ENCODE data around the gene SH3BP2.

The SH3BP2 gene

DNA sequence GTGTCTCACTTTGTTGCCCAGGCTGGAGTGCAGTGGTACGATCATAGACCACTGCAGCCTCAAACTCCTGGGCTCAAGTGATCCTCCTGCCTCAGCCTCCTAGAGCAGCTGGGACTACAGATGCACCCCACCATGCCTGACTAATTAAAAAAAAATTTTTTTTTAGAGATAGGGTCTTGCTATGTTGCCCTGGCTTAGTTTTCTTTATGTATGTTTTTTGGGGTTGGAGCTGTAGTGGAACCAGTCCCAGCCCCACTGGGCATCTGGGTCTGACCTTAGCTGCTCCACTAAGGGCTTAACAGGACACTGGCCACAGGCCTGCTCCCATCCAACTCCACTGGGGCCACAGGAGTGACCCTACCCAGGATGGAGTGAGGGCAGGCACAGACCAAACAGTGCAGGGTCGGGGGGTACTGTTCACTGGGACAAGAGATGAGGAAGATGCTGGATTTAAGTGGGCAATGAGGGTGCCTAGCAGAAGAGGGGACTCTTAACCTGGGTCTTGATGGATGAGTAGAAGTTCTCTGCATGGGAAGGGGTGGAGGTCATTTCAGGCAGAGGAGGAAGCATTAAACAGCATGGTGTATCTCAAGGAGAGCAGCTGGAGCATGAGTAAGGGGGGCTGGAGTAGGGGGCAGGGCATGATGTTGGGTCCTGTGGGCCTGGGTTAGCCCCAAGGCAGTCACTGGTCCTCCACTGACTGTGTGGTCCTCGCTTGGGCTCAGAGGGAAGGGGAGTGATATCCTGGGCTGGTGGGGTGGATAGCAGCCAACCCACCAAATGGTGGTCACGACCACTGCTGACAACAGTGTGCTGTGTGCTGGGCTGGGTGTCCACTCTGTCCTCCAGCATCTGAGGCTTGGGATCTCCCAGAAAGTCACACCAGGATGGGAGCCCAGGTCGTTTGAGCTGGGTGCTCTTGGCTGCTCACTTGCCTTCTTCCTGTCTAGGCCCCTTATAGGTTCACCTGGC is 26.6 kb downstream of the SH3BP2 start:
- DNase-seq (ENCODE audit: extremely low spot score), result no peak
- TF ChIP-seq, protein P1, sequence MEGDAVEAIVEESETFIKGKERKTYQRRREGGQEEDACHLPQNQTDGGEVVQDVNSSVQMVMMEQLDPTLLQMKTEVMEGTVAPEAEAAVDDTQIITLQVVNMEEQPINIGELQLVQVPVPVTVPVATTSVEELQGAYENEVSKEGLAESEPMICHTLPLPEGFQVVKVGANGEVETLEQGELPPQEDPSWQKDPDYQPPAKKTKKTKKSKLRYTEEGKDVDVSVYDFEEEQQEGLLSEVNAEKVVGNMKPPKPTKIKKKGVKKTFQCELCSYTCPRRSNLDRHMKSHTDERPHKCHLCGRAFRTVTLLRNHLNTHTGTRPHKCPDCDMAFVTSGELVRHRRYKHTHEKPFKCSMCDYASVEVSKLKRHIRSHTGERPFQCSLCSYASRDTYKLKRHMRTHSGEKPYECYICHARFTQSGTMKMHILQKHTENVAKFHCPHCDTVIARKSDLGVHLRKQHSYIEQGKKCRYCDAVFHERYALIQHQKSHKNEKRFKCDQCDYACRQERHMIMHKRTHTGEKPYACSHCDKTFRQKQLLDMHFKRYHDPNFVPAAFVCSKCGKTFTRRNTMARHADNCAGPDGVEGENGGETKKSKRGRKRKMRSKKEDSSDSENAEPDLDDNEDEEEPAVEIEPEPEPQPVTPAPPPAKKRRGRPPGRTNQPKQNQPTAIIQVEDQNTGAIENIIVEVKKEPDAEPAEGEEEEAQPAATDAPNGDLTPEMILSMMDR (IDR thresholded peaks at IDR 0.05; ENCODE audit: control extremely low read depth, extremely low read depth, low read depth, missing control alignments), result no peak
- ChIA-PET POLR2A (no interaction called here), CTCF (interaction anchor here (0.8 to 3.0 kb wide), 6 partner anchors 18 to 284 kb away, joined by 3 to 10 read pairs (median 3); partner anchors contain the start of gene FAM193A)

DNA sequence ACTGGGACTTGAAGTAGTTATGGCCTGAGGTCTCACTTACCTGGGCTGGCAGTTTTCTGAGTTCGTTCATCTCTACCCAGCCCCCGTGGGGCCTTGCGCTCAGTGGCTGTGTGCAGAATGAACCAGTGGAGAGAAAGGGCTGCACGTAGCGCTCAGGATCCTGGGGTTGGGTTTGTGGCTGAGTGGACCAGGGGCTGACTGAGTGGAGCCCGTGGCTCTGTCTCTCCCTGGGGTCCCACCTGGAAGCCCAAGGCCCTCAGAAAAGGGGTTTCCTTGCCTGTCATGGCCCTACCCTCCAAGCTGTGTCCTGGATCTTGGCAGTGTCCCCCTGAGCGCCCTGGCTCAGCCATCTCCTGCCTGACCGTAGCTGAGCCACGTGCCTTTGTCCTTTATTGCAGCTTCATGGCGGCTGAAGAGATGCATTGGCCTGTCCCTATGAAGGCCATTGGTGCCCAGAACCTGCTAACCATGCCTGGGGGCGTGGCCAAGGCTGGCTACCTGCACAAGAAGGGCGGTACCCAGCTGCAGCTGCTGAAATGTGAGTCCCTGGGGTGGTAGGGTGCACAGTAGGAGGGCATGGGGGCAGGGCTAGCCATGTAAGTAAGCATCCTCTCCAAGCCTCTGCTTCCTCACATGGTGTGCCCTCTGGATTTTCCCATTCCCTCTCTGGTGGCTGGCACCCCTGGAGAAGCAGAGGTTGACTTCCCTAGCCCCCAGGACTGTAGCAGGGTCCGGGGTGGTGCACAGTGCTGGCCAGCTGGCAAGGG is 27.5 kb downstream of the SH3BP2 start:
- TF ChIP-seq, protein P1 (IDR thresholded peaks at IDR 0.05; ENCODE audit: control extremely low read depth, extremely low read depth, low read depth, missing control alignments), result no peak
- ChIA-PET CTCF (interaction anchor here (0.9 to 1.8 kb wide), 3 partner anchors 9 to 25 kb away, joined by 3 to 8 read pairs (median 4); no protein-coding TSS in a partner anchor), POLR2A (no interaction called here)

DNA sequence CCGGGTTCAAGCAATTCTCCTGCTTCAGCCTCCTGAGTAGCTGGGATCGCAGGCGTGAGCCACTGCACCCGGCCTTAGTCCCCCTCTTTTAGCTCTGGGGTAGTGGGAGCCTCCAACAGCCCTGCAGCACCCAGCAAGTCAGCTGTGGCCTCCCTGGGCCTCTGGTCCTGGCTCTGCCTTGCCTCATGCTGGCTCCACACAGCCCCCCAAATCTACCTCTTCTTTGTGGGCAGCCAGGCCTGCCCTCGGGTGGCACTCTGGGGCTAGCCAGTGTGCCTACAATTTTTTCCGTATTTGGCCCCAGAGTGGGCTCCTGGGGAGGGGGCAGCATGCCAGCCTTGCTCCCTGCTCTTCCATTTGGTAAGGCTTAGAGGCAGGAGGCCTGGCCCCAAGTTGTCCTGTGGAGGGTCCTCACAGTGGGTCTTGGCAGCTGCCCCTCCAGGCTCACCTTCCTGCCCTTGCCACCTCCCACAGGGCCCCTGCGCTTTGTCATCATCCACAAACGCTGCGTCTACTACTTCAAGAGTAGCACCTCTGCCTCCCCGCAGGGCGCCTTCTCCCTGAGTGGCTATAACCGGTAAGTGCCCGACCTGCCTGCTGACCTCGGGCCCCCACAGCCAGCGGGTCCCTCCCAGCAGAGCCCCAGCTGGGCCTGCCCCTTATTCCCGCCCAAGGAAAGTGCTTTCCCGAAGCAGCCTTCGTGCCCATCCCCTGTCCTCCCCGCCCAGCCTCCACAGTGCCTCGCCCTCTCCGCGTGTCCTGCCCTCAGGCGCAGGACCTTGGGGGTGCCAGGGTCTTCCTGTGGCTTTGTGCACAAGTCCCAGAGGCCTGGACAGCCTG is 29.8 kb downstream of the SH3BP2 start:
- no peak for DNase-seq (ENCODE audit: extremely low spot score)
- TF ChIP-seq, protein P1 (IDR thresholded peaks at IDR 0.05; ENCODE audit: control extremely low read depth, extremely low read depth, low read depth, missing control alignments), result no peak
- ChIA-PET CTCF (interaction anchor here (1.2 to 1.4 kb wide), 2 partner anchors 10 to 14 kb away, joined by 3 read pairs; no protein-coding TSS in a partner anchor), POLR2A (no interaction called here)

More for the DNA sequence above, 27.5 kb downstream of the SH3BP2 start:
- no peak for DNase-seq (ENCODE audit: extremely low spot score)

DNA sequence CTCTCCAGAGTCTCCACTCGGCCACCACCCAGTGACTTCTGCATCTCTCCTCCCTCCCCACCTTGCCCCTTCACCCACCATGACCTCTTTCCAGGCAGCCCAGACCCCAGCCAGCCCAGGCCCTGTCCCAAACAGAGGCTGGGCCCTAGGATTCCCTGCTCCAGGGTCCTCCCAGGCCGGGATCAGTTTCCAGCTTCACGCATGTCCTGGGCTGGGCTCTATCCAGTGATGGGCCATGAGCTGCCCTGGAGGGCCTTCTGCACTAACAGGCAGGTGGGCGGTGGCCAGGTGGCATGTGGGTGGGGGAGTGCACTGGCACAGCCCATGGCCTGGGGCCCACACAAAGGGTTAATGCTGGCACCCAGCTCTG is 30.4 kb downstream of the SH3BP2 start:
- ChIA-PET POLR2A (no interaction called here), CTCF (interaction anchor here (1.4 kb wide), 1 partner anchor 9 kb away, joined by 3 read pairs; no protein-coding TSS in a partner anchor)

DNA sequence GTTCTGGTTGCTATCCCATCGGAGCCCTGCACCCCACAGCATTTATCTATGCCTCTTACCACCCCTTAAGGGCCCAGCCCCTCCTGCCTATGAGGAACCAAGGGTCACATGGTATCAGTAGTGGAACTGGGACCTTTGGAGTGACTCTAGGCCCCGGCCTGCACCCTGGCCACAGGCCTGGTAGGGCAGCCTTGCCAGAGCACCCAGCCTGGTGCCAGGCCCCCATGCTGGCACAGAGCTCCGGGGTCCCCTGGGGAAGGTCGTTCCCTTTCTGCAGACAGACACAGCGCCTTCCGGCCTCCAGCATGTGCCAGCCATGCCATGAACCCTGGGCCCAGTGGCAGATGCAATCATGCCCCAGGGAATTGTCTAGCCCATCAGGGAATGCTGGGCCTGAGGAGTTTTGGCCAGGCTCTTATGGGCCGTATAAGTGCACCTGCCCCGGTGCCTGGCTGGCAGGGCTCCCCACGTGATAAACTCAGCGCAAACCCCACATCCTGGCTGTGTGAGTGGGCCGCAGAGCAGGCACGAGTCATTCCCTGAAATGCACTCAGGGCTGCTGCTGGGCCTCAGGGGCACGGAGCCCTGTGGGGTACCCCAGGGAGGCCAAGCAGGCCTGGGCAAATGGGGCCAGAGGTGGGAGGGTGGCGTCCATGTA is 30.9 kb downstream of the SH3BP2 start:
- CTCF ChIA-PET, result interaction anchor here (1.4 kb wide), 1 partner anchor 9 kb away, joined by 3 read pairs; no protein-coding TSS in a partner anchor
- POLR2A ChIA-PET, result no interaction called here
- TF ChIP-seq, protein P1 (IDR thresholded peaks at IDR 0.05; ENCODE audit: control extremely low read depth, extremely low read depth, low read depth, missing control alignments), result no peak
- DNase-seq (ENCODE audit: extremely low spot score), result no peak

More for the DNA sequence above, 30.4 kb downstream of the SH3BP2 start:
- DNase-seq (ENCODE audit: extremely low spot score), result no peak
- TF ChIP-seq, protein P1 (IDR thresholded peaks at IDR 0.05; ENCODE audit: control extremely low read depth, extremely low read depth, low read depth, missing control alignments), result no peak
